Nucleus accumbens (tissue), 56 donors: ENCODE measurements around the gene ATP2A1.
"Not testable (repeated sequence)": the region's sequence is repeated elsewhere in the genome, so short reads cannot be mapped to it uniquely, and the experiment has no call there.

Source experiments
- DNase-seq, 56 donors: peaks; one replicate each; lab custom pipeline; 2025; lab: John Stamatoyannopoulos, UW

Gene ATP2A1

GRCh38 chr16:28858421-28858820 lies 19.9 kb upstream of the ATP2A1 start:
- DNase-seq, result no peak

GRCh38 chr16:28859326-28859725 lies 19.0 kb upstream of the ATP2A1 start:
- no peak for DNase-seq

GRCh38 chr16:28863929-28864793 lies 14.1 kb upstream of the ATP2A1 start:
- DNase-seq, result peak in 19 of 56 donors; percentile 10 to 61 (median 41)

- DNase-seq, result no peak
Measured at GRCh38 chr16:28865001-28865688, 13.1 kb upstream of the ATP2A1 start.

- DNase-seq, result no peak
Measured at GRCh38 chr16:28865722-28866453, 12.4 kb upstream of the ATP2A1 start.

- DNase-seq, result no peak
Measured at GRCh38 chr16:28866454-28866804, 11.9 kb upstream of the ATP2A1 start.

- DNase-seq, result no peak
Measured at GRCh38 chr16:28867241-28867640, 11.0 kb upstream of the ATP2A1 start.

- DNase-seq, result not testable (repeated sequence)
Measured at GRCh38 chr16:28867646-28868045, 10.6 kb upstream of the ATP2A1 start.

GRCh38 chr16:28869201-28869600 lies 9.1 kb upstream of the ATP2A1 start:
- no peak for DNase-seq

- no peak for DNase-seq
Measured at GRCh38 chr16:28872952-28873351, 5.3 kb upstream of the ATP2A1 start.

GRCh38 chr16:28873543-28874201 lies 4.6 kb upstream of the ATP2A1 start:
- DNase-seq, result no peak

- no peak for DNase-seq
Measured at GRCh38 chr16:28874406-28874805, 3.9 kb upstream of the ATP2A1 start.

- no peak for DNase-seq
Measured at GRCh38 chr16:28875134-28876018, 2.9 kb upstream of the ATP2A1 start.

- peak in 3 of 56 donors; percentile 8 to 17 (median 10) for DNase-seq
Measured at GRCh38 chr16:28876019-28876659, 2.1 kb upstream of the ATP2A1 start.

- DNase-seq, result no peak
Measured at GRCh38 chr16:28876973-28877654, 1.2 kb upstream of the ATP2A1 start.

- DNase-seq, result no peak
Measured at GRCh38 chr16:28877655-28878000, 660 bp upstream of the ATP2A1 start.

GRCh38 chr16:28879261-28879840 lies 1.1 kb downstream of the ATP2A1 start:
- no peak for DNase-seq
